Thyroid gland (tissue), 4 donors: ENCODE data around the gene PLXNA4. TPM values are rescaled to one million over a fixed set of nuclear protein-coding genes. Genes with fewer than 3 reads are reported as not detected.

ENCODE experiments used
- DNase-seq, 2 donors: peaks; one replicate each; pipeline ENCODE4 v3.0.0-alpha.2; 2019
- H3K27ac ChIP-seq, 3 donors: fragments of 200-600 bp; sonication (generic); 1 replicate in 2 of 3; 2 replicates in 1 of 3; pipeline ENCODE4 v1.5.1; 2016 to 2019; ENCODE audit warnings: mild to moderate bottlenecking in 1 of 3, moderate library complexity in 1 of 3
- H3K27me3 ChIP-seq: fragments of 200-600 bp; sonication (generic); one replicate; pipeline ENCODE4 v1.5.1; 2019
- H3K36me3 ChIP-seq, 2 donors: fragments of 200-600 bp; sonication (generic); one replicate each; pipeline ENCODE4 v1.5.1; 2016 to 2019
- H3K4me1 ChIP-seq, 2 donors: fragments of 200-600 bp; sonication (generic); one replicate each; pipeline ENCODE4 v1.5.1; 2017 to 2019
- H3K4me3 ChIP-seq, 3 donors: fragments of 200-600 bp; sonication (generic); replicated peaks in 1 of 3; 1 replicate in 2 of 3; 2 replicates in 1 of 3; pipeline ENCODE4 v1.5.1; 2016; ENCODE audit warnings: mild to moderate bottlenecking in 1 of 3
- H3K9me3 ChIP-seq: fragments of 200-600 bp; sonication (generic); one replicate; pipeline ENCODE4 v1.5.1; 2017
- POLR2A ChIP-seq, 2 donors: fragments of 450-650 bp; IDR thresholded peaks; one replicate each; pipeline ENCODE4 v1.6.1; 2017; ENCODE audit warnings: antibody characterized with exemption in 2 of 2, mild to moderate bottlenecking in 2 of 2, moderate library complexity in 1 of 2
- WGBS, 2 donors: methylation state at CpG; one replicate each; pipeline ENCODE4 v1.1.5; 2017; 5-methylcytosine and 5-hydroxymethylcytosine counted together
- intact Hi-C: fragments of 100-400 bp; cut with DNase I; formaldehyde crosslinking; loops from one replicate; pipeline ENCODE4 v1.15.1; 2023
- total RNA-seq, 4 donors: library from RNA; depleted of rRNA; stranded (reverse); fragments of >200 nt; gene quantifications; one replicate each; pipeline ENCODE4 v1.2.3, GENCODE V29; 2016
- TF ChIP-seq, protein P1 (sequence below), 6 experiments: fragments of 200-600 bp in 3 of 6; fragments of 450-650 bp in 3 of 6; sonication (generic) in 3 of 6; IDR thresholded peaks; one replicate each; pipeline ENCODE4 v1.5.1; 2016 to 2019; ENCODE audit warnings: antibody characterized with exemption in 6 of 6, mild to moderate bottlenecking in 2 of 6, inconsistent platforms in 1 of 6, moderate library complexity in 1 of 6

PLXNA4 gene
- total RNA-seq, 4 donors from 2014 or later, result 1.3 to 8.3 (median 2.4) TPM

DNA sequence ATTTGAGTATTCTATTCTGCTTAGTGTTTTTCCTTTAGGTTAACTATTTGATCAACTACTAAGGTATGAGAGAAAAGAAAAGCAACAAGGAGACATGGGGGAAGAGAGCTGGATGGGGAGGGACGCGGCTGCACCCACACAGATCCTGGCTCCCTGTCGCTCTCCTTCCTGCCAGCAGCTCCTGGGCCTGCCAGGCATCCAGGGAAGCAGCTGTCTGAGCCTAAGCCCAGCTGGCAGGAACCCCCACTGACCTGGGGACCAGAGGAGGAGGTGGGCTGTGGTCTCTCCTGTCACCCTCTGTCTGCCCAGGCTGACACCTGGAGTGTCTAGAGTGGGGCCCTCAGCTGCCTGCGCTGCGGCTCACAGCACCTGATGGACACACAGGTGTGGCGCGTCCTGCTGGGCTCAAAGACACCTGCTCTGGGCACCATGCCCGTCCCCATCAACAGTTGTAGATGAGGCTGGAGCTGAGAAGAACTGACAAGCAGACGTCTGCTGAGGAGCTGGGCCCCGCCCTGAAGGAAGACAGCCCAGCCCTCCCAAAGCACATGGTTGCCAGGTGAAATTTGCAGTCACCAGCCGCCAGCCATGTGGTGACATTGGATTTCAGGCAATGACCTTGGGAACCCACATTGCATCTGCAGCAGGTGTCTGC lies 207.9 kb downstream of the PLXNA4 start:
- no peak for TF ChIP-seq POLR2A (IDR thresholded peaks at IDR 0.05)
- TF ChIP-seq, protein P1, sequence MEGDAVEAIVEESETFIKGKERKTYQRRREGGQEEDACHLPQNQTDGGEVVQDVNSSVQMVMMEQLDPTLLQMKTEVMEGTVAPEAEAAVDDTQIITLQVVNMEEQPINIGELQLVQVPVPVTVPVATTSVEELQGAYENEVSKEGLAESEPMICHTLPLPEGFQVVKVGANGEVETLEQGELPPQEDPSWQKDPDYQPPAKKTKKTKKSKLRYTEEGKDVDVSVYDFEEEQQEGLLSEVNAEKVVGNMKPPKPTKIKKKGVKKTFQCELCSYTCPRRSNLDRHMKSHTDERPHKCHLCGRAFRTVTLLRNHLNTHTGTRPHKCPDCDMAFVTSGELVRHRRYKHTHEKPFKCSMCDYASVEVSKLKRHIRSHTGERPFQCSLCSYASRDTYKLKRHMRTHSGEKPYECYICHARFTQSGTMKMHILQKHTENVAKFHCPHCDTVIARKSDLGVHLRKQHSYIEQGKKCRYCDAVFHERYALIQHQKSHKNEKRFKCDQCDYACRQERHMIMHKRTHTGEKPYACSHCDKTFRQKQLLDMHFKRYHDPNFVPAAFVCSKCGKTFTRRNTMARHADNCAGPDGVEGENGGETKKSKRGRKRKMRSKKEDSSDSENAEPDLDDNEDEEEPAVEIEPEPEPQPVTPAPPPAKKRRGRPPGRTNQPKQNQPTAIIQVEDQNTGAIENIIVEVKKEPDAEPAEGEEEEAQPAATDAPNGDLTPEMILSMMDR (IDR thresholded peaks at IDR 0.05), result no peak
- no peaks in the 10 kb centered on the region for H3K36me3 ChIP-seq
- intact Hi-C loops, result no loop called here
- no peak overlapping the region for H3K4me3 ChIP-seq
- H3K27ac ChIP-seq, result no peak overlapping the region
- DNase-seq, result no peak
- H3K27me3 ChIP-seq, result no peaks in the 10 kb centered on the region
- H3K4me1 ChIP-seq, result no peaks in the 10 kb centered on the region
- WGBS, 2 donors, result 87 to 90% methylated on average over 5 to 6 of the region's 11 CpGs
- no peaks in the 10 kb centered on the region for H3K9me3 ChIP-seq

DNA sequence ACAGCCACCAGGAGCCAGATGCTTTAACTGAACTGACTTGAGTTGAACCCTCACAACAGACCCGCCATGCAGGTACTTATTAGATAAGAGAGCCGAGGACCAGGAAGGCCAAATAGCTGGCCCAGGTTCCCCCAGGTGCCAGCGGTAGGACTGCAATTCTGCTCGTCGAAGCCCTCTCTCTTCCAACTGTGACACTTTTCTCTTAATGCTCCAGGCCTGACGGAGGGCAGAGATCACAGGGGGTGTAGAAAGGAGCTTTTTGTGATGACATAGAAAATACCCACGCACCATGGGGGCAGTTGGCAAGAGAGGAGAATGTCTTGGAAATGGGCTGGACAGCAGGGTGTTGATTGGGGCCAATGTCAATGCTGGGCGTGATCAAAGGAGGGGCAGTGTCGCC lies 208.5 kb downstream of the PLXNA4 start:
- intact Hi-C loops, result no loop called here
- no peaks in the 10 kb centered on the region for H3K4me1 ChIP-seq

DNA sequence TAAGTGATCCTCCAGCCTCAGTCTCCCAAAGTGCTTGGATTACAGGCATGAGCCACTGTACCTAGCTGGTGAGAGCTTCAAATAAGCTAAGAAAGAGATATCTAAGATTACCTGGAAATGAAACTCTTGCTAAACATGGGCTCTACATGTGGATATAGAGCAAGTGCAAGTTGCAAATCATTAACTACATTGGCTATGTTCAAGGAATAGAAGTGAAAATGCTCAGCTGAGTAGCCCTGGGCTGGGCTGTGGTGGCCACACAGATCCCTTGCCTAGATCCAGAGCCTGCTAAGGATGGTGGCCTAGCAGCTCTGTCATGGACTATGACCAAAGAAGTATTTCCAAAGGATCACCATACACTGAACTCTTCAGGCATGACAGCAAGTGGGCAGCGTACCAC lies 209.3 kb downstream of the PLXNA4 start:
- intact Hi-C loops, result no loop called here
- TF ChIP-seq, protein P1 (IDR thresholded peaks at IDR 0.05), result no peak
- TF ChIP-seq POLR2A (IDR thresholded peaks at IDR 0.05), result no peak
- 87 to 95% methylated on average over 1 of the region's 1 CpG for WGBS, 2 donors

More for the DNA sequence above, 208.5 kb downstream of the PLXNA4 start:
- DNase-seq, result no peak
- no peak overlapping the region for H3K27ac ChIP-seq
- H3K9me3 ChIP-seq, result no peaks in the 10 kb centered on the region
- no peaks in the 10 kb centered on the region for H3K36me3 ChIP-seq
- TF ChIP-seq POLR2A (IDR thresholded peaks at IDR 0.05), result no peak
- TF ChIP-seq, protein P1 (IDR thresholded peaks at IDR 0.05), result no peak
- WGBS, 2 donors, result 92 to 93% methylated on average over 9 of the region's 9 CpGs
- no peak overlapping the region for H3K4me3 ChIP-seq
- no peaks in the 10 kb centered on the region for H3K27me3 ChIP-seq

DNA sequence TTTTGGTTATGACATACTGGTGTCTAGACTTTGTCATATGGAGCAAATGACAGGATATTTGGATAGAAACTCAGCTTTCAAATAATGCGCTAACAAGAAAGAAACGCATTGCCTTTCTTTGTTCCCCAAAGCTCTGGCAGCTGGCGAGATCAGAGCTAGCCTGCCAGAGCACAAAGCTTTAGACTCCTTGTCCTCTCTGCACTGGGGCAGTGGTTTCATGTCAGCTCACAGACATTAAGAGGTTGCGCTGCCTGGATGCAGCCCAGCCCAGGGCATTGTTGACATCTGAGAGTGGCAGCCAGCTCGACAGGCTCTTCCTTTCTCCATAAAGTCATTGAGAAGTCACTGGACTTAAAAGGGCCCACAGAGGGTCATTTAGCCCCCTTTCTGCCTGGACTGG lies 212.0 kb downstream of the PLXNA4 start:
- no peaks in the 10 kb centered on the region for H3K36me3 ChIP-seq
- H3K4me1 ChIP-seq, result no peaks in the 10 kb centered on the region
- TF ChIP-seq POLR2A (IDR thresholded peaks at IDR 0.05), result no peak
- TF ChIP-seq, protein P1 (IDR thresholded peaks at IDR 0.05), result no peak
- no peaks in the 10 kb centered on the region for H3K9me3 ChIP-seq
- no peak overlapping the region for H3K27ac ChIP-seq
- no peak overlapping the region for H3K4me3 ChIP-seq
- WGBS, 2 donors, result 78 to 81% methylated on average over 5 of the region's 5 CpGs
- no peaks in the 10 kb centered on the region for H3K27me3 ChIP-seq
- no peak for DNase-seq
- intact Hi-C loops, result no loop called here

More for the DNA sequence above, 209.3 kb downstream of the PLXNA4 start:
- Histone ChIP-seq H3K27ac (no peak overlapping the region), H3K27me3 (no peaks in the 10 kb centered on the region), H3K9me3 (no peaks in the 10 kb centered on the region), H3K4me3 (no peak overlapping the region), H3K36me3 (no peaks in the 10 kb centered on the region), H3K4me1 (no peaks in the 10 kb centered on the region)
- no peak for DNase-seq

DNA sequence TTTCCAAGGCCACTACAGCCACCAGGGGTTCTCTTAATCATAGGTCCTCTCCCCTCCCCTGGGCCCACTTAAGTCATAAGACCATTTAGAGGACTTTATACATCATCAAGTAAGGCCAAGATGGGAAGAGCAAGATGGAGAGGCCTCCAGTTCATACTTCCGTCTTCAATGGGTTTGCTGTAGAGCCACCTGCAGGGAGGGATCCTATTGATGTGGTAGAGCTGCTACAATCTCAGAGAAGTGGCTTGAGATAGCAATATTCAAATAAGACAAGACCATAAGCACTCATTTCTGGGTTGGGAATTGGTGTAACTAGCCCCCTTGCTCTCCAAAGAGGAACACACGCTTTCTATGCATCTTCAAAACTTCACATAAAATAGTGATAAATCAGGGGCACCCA lies 214.2 kb downstream of the PLXNA4 start:
- no peak overlapping the region for H3K4me3 ChIP-seq
- H3K36me3 ChIP-seq, result no peaks in the 10 kb centered on the region
- TF ChIP-seq, protein P1 (IDR thresholded peaks at IDR 0.05), result no peak
- TF ChIP-seq POLR2A (IDR thresholded peaks at IDR 0.05), result no peak
- no peak for DNase-seq
- H3K27me3 ChIP-seq, result no peaks in the 10 kb centered on the region
- intact Hi-C loops, result no loop called here
- no peak overlapping the region for H3K27ac ChIP-seq
- peaks cover 0 to 4% of the 10 kb centered on the region in 2 donors for H3K4me1 ChIP-seq
- H3K9me3 ChIP-seq, result no peaks in the 10 kb centered on the region
- WGBS, 2 donors, result 94 to 100% methylated on average over 2 of the region's 2 CpGs
